Sigmoid colon (tissue), 4 donors: ENCODE results near the gene ADAMTSL2.

ENCODE experiments used
- CTCF ChIP-seq, 4 experiments: fragments of 450-650 bp in 3 of 4; fragments of 200-600 bp in 1 of 4; IDR thresholded peaks; one replicate each; pipeline ENCODE4 v1.5.1; 2016 to 2019; ENCODE audit warnings: antibody characterized with exemption in 4 of 4, mild to moderate bottlenecking in 3 of 4, moderate library complexity in 2 of 4
- POLR2AphosphoS5 ChIP-seq, 4 donors: sonication (generic); formaldehyde crosslinking; IDR thresholded peaks; one replicate each; pipeline ENCODE4 v1.6.1; 2017; ENCODE audit warnings: antibody characterized with exemption in 4 of 4

GRCh38 chr9:133510926-133511505 is 23.5 kb upstream of the ADAMTSL2 start:
- no peak for TF ChIP-seq POLR2AphosphoS5 (IDR thresholded peaks at IDR 0.05)
- TF ChIP-seq CTCF (IDR thresholded peaks at IDR 0.05), result no peak
